Heart left ventricle (tissue), 16 donors: Measurements from ENCODE around the gene DAB2. TPM values are rescaled to one million over a fixed set of nuclear protein-coding genes. Genes with fewer than 3 reads are reported as not detected.

Experiments
- ATAC-seq, 4 donors: fragments of 200-7000 bp; cut with Tn5 transposase; one replicate each; pipeline ENCODE4 v1.9.1; 2020 to 2022; ENCODE audit warnings: moderate library complexity in 4 of 4, mild to moderate bottlenecking in 3 of 4, moderate number of reproducible peaks in 1 of 4
- DNase-seq, 5 donors: peaks; one replicate each; pipeline ENCODE4 v3.0.0-alpha.2; 2020
- H3K27ac ChIP-seq, 12 donors: fragments of 200-600 bp; sonication (generic) in 4 of 12; one replicate each; pipeline versions ENCODE4 v1.5.0 to v1.8.0; 2016 to 2022; ENCODE audit warnings: mild to moderate bottlenecking in 2 of 12
- H3K27me3 ChIP-seq, 9 donors: fragments of 200-600 bp; sonication (generic) in 2 of 9; one replicate each; pipeline versions ENCODE4 v1.5.1 to v1.8.0; 2016 to 2022; ENCODE audit warnings: mild to moderate bottlenecking in 3 of 9
- H3K36me3 ChIP-seq, 9 donors: fragments of 200-600 bp; sonication (generic) in 2 of 9; one replicate each; pipeline versions ENCODE4 v1.5.0 to v1.8.0; 2018 to 2022; ENCODE audit warnings: mild to moderate bottlenecking in 2 of 9
- H3K4me1 ChIP-seq, 12 donors: fragments of 200-600 bp; sonication (generic) in 4 of 12; one replicate each; pipeline versions ENCODE4 v1.5.0 to v1.8.0; 2016 to 2022; ENCODE audit warnings: mild to moderate bottlenecking in 3 of 12
- H3K4me3 ChIP-seq, 12 donors: fragments of 200-600 bp; sonication (generic) in 4 of 12; one replicate each; pipeline versions ENCODE4 v1.5.0 to v1.8.0; 2017 to 2022; ENCODE audit warnings: mild to moderate bottlenecking in 9 of 12, moderate library complexity in 4 of 12
- H3K9me3 ChIP-seq, 12 donors: fragments of 200-600 bp; sonication (generic) in 4 of 12; one replicate each; pipeline versions ENCODE4 v1.5.0 to v1.8.0; 2016 to 2022; ENCODE audit warnings: mild to moderate bottlenecking in 1 of 12
- CTCF ChIP-seq, 12 donors: fragments of 200-600 bp; sonication (generic) in 4 of 12; IDR thresholded peaks; one replicate each; pipeline versions ENCODE4 v1.5.0 to v1.8.0; 2018 to 2022; ENCODE audit warnings: antibody characterized with exemption in 12 of 12, mild to moderate bottlenecking in 5 of 12
- POLR2A ChIP-seq, 2 donors: fragments of 450-650 bp; IDR thresholded peaks; one replicate each; pipeline ENCODE4 v1.6.1; 2017; ENCODE audit warnings: antibody characterized with exemption in 2 of 2, mild to moderate bottlenecking in 2 of 2, moderate library complexity in 2 of 2
- WGBS, 4 donors: extraction: QIAGEN DNeasy Blood & Tissue Kit in 2 of 4; methylation state at CpG; one replicate each; pipeline versions ENCODE4 v1.1.5 to v1.1.7; 2013 to 2018; 5-methylcytosine and 5-hydroxymethylcytosine counted together
- intact Hi-C, 10 donors: fragments of 100-400 bp; cut with DNase I; formaldehyde crosslinking; loops; one replicate each; pipeline versions ENCODE4 v1.11.1 to v1.14.2; 2022
- polyA plus RNA-seq, 2 donors: library from polyadenylated mRNA; stranded (reverse); fragments of 200-250 nt; gene quantifications; one replicate each; pipeline ENCODE4 v1.2.3, GENCODE V29; 2013
- total RNA-seq, 9 donors: library from RNA; depleted of rRNA in 2 of 9; stranded (reverse); fragments of >200 nt in 2 of 9; fragmentation: NEBNext Ultra II Directional in 3 of 9; extraction: Animal tissue kit (Norgen Biotek cat#: 25700) in 3 of 9; gene quantifications; one replicate each; pipeline versions ENCODE4 v1.1.0 to v1.2.4, GENCODE V29; 2016 to 2023
- donor health status: ischemic (EF 13 %, LVEDD 7.1; RV severe dilation, severe dysfunction).
- donor health status: healthy with polysubstance abuse.
- donor health status: DM: no; HTN: yes; CAD: no.
- donor health status: DM: no; HTN: no; CAD: no.
- donor health status: ischemic (EF 25% LVEDD 6.9; RV normal size, moderate dysfunction).
- donor health status: ischemic (EF 25% LVEDD 5.7; RV mildly dilated, moderate dysfunction).
- donor health status: healthy.
- donor health status: DM: yes; HTN: yes; CAD: no.
- donor health status: ischemic (EF 35%, LVEDD 5.7; RV mildly dilated, moderate dysfunction).
- donor health status: nonischemic (EF 11% LVEDD 7.7; RV severe dilation, severe dysfunction).
- donor health status: DM: yes; HTN: yes; CAD: no.
- donor health status: PGD.
- donor health status: ischemic (EF 29% LVEDD 5.4; RV normal size, mild dysfunction).
- donor health status: nonischemic (EF 23%, LVEDD 6.1; RV moderate dilation, normal function).

DAB2 gene
- total and polyA plus RNA-seq, 11 donors, result 7.8 to 157 (median 24.9) TPM

DNA sequence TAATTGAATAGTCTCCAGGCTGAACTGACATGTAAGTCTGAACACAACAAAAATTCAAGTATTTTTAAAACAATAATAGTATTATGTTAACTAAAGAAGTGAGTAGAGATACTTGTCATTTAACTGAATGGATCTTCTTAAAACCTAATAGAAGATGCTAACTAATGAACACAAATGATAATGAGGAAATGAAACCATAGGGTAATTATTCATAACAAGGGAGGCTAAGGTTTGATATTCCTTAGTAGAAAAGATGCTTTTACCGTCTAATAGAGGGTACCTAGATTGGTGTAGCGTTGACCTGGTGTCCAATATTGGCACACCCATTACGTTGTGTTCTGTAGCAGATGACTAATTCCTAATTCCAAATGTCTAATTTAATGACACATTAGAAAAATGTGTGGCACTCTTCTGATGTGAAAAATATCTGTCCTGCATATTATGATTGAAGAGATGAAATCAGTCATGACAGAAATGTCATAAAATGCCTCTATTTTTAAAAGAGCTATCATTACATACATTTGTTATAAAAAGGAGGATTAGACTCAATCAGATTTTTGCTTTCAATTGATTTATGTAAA, 14.9 kb upstream of the DAB2 start:
- intact Hi-C loops, result no loop called here

GRCh38 chr5:39437467-39437866, 12.7 kb upstream of the DAB2 start:
- H3K4me3 ChIP-seq, result no peak overlapping the region
- H3K27ac ChIP-seq, result no peak overlapping the region
- H3K36me3 ChIP-seq, result no peaks in the 10 kb centered on the region
- intact Hi-C loops, result no loop called here
- DNase-seq, result no peak
- no peaks in the 10 kb centered on the region for H3K27me3 ChIP-seq
- no peak for TF ChIP-seq POLR2A (IDR thresholded peaks at IDR 0.05)
- no peak for TF ChIP-seq CTCF (IDR thresholded peaks at IDR 0.05)
- H3K4me1 ChIP-seq, result peaks cover 0 to 29% (median 11%) of the 10 kb centered on the region in 12 donors
- 0 to 7% (median 4%) methylated on average over 1 of the region's 1 CpG for WGBS, 4 donors
- H3K9me3 ChIP-seq, result no peaks in the 10 kb centered on the region
- no peak for ATAC-seq

More for the DNA sequence above, 14.9 kb upstream of the DAB2 start:
- no peak for ATAC-seq
- Histone ChIP-seq H3K27ac (no peak overlapping the region), H3K4me3 (no peak overlapping the region), H3K36me3 (no peaks in the 10 kb centered on the region), H3K4me1 (peaks cover 0 to 30% (median 11%) of the 10 kb centered on the region in 12 donors), H3K27me3 (no peaks in the 10 kb centered on the region), H3K9me3 (no peaks in the 10 kb centered on the region)
- 76 to 95% (median 92%) methylated on average over 3 of the region's 3 CpGs for WGBS, 4 donors
- TF ChIP-seq POLR2A (IDR thresholded peaks at IDR 0.05) (no peak), CTCF (IDR thresholded peaks at IDR 0.05) (no peak)
- DNase-seq, result no peak

- no peak overlapping the region for H3K27ac ChIP-seq
- intact Hi-C loops, result no loop called here
- DNase-seq (no peak), ATAC-seq (no peak)
- TF ChIP-seq CTCF (IDR thresholded peaks at IDR 0.05), result no peak
- no peak for TF ChIP-seq POLR2A (IDR thresholded peaks at IDR 0.05)
- H3K27me3 ChIP-seq, result peaks cover 0 to 1% (median 0%) of the 10 kb centered on the region in 9 donors
- 50 to 73% (median 67%) methylated on average over 4 of the region's 4 CpGs for WGBS, 4 donors
- no peak overlapping the region for H3K4me3 ChIP-seq
- H3K9me3 ChIP-seq, result no peaks in the 10 kb centered on the region
- H3K36me3 ChIP-seq, result no peaks in the 10 kb centered on the region
- peaks cover 0 to 6% (median 0%) of the 10 kb centered on the region in 12 donors for H3K4me1 ChIP-seq
Observed at GRCh38 chr5:39433848-39434247, 9.1 kb upstream of the DAB2 start.

- H3K36me3 ChIP-seq, result no peaks in the 10 kb centered on the region
- H3K4me3 ChIP-seq, result no peak overlapping the region
- 88 to 91% (median 90%) methylated on average over 12 of the region's 12 CpGs for WGBS, 4 donors
- no peak for DNase-seq
- peaks cover 0 to 5% (median 0%) of the 10 kb centered on the region in 9 donors for H3K27me3 ChIP-seq
- no peaks in the 10 kb centered on the region for H3K9me3 ChIP-seq
- H3K4me1 ChIP-seq, result peaks cover 0 to 6% (median 0%) of the 10 kb centered on the region in 12 donors
- H3K27ac ChIP-seq, result no peak overlapping the region
- ATAC-seq, result no peak
- no peak for TF ChIP-seq POLR2A (IDR thresholded peaks at IDR 0.05)
- no peak for TF ChIP-seq CTCF (IDR thresholded peaks at IDR 0.05)
- intact Hi-C loops, result no loop called here
Observed at GRCh38 chr5:39432696-39433530, 8.1 kb upstream of the DAB2 start.
